NK-92 (cell line): Measurements from ENCODE around the gene PTPN2.

Source experiments
- DNase-seq: peaks from one replicate; lab custom pipeline; 2025; ENCODE audit not compliant: unreplicated experiment; lab: John Stamatoyannopoulos, UW

Gene PTPN2

DNA sequence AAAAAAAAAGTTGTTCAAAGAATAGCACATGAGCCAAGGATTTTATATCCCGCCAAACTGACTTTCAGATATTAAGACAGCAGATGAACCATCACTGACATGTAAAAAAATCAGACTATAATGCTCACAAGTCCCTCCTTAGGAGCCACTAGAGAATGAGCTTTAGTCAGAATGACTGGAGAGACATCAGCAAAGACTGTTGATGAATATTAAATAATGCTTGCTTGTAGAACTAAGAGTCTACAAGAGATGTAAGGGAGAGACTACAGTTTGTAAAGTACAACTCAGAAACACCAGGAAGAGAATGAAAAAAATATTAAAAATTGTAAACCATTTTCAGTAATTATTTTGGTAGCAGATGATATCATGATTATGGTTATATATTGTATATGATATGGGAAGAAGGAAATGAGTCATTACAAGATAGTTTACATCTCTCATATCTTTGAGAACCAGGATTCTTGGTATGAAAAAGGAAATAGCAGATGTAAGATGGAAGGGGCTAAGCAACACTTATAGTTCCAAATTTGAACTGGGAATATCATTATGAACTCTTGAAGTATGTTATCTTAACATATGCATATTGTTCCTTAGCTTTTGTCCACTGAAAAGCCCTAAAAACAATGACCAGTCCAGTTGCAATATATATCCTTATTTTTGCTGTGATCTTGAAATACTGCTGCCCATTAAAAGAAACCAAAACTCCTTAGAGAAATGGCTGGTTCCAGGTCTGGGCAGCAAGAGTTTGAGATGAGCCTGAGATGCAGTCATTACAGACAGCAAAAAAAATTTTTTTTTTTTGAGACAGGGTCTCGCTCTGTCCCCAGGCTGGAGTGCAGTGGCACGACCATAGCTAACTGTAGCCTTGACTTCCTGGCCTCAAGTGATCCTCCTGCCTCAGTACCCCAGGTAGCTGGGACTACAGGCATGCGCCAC lies 55.7 kb downstream of the PTPN2 start:
- no peak for DNase-seq

DNA sequence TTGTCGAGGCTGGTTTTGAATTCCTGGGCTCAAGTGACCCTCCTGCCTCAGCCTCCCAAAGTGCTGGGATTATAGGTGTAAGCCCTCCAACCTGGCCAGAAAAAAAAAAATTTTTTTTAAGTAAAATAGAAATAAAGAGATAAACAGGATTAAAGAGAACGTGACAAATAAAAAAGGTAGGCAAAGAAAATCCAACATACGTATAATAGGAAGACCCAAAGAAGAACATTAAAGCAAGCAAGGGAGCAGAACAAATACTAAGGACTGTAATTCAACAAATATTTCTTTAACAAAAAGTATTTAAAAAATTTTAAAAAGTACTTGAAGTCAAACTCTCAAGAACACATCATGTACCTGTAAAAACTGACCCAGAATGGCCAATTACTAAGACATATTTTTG lies 56.4 kb downstream of the PTPN2 start:
- no peak for DNase-seq

- DNase-seq = no peak
Measured at GRCh38 chr18:12825230-12825629, 58.8 kb downstream of the PTPN2 start.

- DNase-seq = no peak
Measured at GRCh38 chr18:12823892-12824291, 60.1 kb downstream of the PTPN2 start.

DNA sequence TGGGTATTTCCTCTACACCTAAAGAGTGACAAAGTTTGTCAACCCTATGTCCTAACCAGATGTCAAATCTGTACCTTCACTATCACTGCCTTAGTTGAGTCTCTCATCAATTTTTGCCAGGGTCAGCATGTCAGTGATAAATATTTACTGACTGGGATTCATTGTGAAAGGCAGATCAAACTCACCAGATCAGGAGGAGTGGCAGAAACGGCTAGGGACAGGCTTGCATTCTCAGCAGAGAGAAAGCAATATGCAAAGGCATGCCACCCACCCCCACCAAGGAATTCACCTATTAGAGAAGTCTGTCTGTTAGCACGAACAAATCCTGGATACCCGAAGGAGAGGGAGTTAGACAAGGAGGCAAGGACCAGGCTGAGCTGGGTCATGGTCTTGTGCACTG lies 62.6 kb downstream of the PTPN2 start:
- no peak for DNase-seq

DNA sequence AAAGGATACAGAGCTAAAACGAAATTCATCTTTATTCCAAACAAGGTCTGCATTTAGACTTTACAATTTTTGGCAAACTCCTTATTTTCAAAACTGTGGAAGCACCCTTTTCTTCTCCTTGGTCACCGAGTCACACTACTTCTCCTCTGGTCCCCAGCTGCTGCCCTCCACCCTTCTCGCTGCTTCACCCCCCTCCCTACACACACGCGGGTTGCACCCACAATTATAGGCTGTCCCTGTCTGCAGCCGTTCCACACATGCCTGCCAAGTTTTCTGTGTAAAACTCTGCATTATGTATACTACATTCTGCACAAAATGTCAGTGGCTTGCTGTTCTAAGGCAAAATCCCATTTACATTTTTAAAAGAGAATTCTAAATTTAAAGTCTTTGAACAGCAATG lies 63.5 kb downstream of the PTPN2 start:
- no peak for DNase-seq

- DNase-seq = no peak
Measured at GRCh38 chr18:12819841-12820240, 64.2 kb downstream of the PTPN2 start.

GRCh38 chr18:12819322-12819721 lies 64.7 kb downstream of the PTPN2 start:
- no peak for DNase-seq

GRCh38 chr18:12818243-12818642 lies 65.8 kb downstream of the PTPN2 start:
- DNase-seq = no peak

GRCh38 chr18:12816451-12816850 lies 67.6 kb downstream of the PTPN2 start:
- no peak for DNase-seq

GRCh38 chr18:12811191-12811950 lies 72.7 kb downstream of the PTPN2 start:
- no peak for DNase-seq

DNA sequence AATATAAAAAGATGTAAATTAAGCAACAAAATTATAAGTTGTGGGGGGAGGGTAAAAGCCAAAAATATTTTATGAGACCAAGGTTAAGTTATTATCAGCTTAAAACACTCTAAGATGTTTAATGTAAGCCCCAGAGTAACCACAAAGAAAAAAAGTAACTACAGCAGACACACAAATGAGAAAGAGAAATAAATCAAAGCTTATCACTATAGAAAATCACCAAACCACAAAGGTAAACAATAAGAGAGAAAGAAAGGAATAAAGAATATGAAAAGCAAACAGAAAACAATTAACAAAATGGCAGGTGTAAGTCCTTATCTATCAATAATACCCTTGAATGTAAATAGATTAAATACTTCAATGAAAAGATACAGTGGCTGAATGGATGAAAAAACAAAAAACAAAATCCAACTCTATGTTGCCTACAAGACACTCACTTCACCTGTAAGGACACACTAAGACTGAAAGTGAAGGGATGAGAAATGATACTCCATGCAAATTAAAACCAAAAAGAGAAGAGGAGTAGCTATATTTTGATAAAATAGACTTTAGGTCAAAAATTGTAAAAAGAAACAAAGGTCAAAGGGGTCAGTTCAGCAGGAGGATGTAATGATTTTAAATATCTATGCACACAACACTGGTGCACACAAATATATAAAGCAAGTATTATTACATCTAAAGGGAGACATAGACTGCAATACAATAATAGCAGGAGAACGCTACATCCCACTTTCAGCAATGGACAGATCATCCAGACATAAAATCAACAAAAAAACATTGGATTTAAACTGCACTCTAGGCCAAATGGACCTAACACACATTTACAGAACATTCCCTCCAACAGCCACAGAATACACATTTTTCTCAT lies 80.7 kb downstream of the PTPN2 start:
- no peak for DNase-seq

- no peak for DNase-seq
Measured at GRCh38 chr18:12802538-12802937, 81.5 kb downstream of the PTPN2 start.

GRCh38 chr18:12796448-12796847 lies 87.6 kb downstream of the PTPN2 start:
- no peak for DNase-seq

DNA sequence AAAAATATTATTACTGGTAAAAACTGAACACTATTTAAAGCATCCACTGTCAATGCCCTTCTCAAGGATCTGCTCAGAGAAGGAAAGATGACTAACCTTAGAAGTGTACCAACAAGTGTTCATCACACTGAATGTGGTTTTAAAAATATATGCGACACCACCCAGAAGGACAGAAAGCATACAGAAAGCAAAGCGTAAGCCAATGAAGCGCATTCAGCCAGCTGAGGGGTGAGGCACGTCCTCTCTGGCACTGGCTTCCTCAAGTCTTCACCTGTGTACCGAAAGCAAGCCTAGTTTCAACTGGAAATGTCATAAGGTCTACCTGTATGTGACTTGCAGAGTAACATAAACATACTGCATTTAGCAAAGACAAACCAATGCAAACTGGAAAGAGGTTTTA lies 92.4 kb downstream of the PTPN2 start:
- DNase-seq = no peak

DNA sequence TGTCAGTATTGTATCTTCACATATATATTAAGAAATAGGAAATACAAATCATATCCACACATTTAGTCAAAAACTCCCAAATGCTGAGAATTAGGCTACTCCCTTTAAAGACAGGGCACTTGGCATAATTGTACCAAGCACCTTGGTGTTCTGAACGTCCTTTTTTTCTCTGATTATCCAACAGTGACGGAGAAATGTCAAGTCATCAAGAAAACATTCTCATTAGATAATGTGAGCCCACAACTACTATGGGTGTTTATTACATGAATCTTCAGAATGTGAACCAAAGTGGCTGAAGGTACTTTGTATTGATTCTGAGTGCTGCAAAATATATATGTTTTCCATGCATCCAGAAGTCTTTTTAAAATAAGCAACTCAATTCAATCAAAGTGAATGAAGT lies 97.4 kb downstream of the PTPN2 start:
- DNase-seq = no peak

DNA sequence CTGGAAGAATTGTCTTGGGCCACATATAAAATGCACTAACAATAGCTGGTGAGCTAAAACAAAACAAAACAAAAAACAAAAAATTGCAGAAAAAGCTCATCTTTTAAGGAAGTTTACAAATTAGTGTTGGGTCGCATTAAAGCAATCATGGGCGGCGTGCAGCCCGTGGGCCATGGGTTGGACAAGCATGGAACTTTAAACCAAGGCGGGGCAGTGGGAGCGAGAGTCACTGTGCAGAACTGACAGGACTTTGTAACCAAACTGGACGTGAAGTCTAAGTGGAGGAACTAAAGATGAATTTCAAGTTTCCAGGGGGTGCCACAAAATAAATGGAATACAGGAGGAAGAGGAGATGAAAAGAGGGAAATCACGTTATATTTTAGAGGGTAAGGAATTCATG lies 100.5 kb downstream of the PTPN2 start:
- no peak for DNase-seq

GRCh38 chr18:12782521-12782920 lies 101.5 kb downstream of the PTPN2 start:
- no peak for DNase-seq

DNA sequence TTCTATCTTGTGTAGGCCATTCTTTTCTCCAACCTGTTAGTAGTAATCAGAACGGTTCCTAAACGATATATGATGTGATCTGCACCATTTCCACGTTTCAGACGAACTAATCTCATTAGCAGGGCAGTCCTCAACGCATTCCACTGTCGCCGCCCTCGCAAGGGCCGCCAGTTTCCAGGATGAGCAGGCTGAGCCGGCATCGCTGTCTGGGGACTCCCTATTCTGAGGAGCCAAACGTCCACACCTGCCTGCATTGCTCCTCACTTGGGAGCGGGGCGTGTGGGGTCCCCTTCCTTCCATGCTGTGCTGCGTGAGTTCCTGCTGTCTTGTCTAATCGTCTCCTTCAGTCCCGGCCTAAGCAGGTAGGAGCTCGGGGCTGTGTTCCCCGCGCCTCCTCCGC lies 104.6 kb downstream of the PTPN2 start:
- DNase-seq = no peak

DNA sequence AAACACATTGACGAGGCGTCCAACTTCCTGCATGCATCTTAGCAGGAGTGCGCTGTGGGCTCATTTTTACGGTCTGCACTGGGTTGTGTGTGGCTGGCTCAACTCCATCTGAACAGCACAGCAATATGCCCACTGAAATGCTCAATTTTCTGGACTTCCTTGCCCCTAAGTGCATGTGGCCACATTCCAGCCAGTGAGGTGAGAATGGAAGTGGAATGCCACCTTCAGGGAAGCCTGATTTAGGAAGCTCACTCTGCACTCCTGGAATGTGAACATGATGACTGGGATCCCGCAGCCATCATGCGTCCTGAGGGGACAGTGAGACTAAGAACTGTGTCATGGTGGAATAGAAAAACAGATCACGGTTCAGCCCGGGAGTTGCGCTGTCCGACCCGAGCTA lies 105.0 kb downstream of the PTPN2 start:
- DNase-seq = no peak

GRCh38 chr18:12777500-12777944 lies 106.5 kb downstream of the PTPN2 start:
- no peak for DNase-seq
